HG03103 (cell line): ENCODE results near the gene GALNT1.

ENCODE experiments used
- ATAC-seq: cut with Tn5 transposase; IDR thresholded peaks from one replicate; pipeline ENCODE4 v1.9.1; 2021; ENCODE audit warnings: low read depth; ENCODE audit not compliant: unreplicated experiment

The GALNT1 gene

DNA sequence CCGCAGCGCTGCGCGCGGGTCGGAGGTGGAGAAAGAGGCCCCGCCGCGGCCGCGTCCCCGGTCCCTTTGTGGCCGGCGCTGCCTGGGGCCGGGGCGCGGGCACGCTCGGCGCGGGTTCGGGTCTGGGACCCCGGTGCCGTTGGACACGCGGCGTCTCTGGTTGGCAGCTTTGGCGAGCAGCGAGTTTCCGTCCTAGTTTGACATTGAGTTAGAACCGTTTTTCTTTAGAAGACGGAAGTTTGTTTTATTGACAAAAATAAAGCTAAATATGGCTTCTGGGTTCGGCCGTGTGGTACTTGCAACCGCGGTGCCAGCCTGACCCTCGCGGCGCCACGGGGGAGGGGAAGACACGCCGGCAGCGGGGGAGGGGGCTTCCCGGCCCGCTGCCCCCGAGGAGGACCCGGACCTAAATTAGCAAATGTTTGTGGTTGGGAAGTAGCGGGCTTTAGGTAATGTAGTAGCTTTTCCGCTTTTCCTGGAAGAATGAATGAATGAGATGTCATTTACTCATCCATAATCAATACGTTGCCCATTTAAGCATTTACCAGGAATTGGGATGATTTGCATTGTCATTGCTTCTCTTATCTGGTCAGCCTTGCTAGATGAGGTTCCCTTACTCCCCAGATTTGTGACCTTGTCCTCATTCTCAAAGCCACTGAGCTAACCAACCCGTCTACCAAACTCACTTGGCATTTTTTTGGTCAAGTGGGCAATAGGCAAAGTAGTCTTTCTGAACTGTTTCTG lies 530 bp downstream of the GALNT1 start:
- no peak for ATAC-seq

DNA sequence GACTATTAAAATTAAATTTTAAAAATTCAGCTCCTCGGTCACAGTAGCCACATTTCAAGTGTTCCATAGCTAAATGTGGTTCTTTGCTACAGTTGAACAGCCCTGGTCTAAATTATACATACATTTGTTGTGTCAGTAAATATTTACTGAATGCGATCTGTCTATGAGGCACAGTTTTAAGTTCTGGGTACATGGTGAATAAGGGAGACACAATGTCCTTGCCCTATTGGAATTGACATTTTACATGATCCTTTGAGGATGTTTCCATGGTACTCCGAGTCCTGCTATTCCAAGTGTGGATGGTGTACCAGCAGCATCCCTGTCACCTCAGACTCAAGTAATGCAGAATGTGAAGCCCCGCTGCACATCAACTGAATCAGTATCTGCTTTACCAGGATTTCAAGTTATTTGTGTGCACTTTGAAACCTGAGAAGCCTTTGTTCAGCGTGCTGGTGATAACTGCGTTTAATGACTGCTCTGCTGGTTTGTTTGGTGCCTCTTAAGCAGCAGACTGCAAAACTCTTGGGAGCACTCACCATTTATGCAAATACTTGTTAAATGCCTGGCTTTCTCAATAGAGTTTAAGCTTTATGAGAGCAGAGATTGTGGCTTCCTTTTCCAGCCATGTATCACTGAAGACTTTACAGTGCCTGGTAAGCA lies 1.5 kb downstream of the GALNT1 start:
- no peak for ATAC-seq

DNA sequence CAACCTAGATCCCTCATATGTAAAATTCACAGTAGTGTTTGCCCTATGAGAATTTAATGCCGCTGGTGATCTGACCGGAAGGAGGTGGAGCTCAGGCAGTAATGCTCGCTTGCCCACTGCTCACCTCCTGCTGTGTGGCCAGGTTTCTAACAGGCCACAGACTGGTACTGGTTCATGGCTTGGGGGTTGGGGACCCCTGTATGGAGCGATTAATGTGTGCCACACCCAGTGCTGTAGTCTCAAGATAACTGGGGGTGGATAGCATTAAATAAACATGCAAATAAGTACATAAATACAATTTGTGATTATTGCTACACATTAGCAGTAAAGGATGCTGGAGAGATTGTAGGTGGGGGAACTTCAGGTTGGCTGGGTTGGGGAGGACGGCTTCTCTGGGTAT lies 3.2 kb downstream of the GALNT1 start:
- ATAC-seq = no peak

DNA sequence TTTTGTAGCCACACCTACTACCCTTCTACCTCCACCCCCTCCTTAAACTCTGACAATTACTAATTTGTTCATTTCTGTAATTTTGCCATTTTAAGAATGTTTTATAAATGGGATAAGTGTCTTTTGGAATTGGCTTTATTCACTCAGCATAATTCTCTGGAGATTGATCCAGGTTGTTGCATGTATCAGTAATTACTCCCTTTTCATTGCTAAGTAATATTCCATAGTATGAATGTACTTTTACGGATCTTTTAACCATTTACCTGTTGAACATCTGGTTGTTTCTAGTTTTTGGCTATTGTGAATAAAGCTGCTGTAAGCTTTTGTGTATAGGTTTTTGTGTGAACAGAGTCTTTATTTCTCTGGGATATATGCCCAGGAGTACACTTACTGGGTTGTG lies 4.1 kb downstream of the GALNT1 start:
- ATAC-seq = no peak

DNA sequence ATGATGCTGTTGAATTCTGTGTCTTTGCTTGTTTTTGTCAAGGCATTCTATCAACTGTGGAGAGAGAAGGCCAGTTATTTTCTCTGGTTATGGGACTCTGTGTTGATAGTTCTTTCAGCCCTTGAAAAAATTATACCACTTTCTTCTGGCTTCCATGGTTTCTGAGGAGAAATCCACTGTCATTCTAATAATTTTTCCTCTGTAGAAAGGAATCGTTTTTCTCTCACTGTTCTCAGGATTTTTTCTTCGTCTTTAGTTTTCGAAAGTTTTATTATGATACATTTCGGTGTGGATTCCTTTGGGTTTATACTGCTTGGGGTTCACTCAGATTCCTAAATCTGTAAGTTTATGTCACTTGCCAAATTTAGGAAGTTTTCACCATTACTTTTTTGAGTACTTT lies 6.6 kb downstream of the GALNT1 start:
- ATAC-seq = no peak

DNA sequence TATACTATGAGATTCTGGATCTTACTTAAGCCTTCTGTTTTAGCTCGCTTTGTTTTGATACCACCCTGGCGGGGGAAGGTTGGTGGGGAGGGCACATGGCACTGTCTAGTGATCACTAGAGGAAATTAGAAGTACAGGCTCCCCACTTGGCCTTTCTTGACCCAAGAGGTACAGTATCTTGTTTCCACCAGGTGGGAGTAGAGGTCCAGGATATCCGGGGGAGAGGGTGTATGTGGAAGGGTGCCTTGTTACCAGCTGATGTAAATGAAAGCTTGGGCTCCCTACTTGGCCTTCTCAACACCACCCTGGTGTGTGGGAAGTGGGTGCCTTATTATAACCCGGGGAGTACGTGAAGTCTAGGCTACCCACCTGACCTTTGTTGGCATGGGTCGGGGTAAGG lies 7.5 kb downstream of the GALNT1 start:
- ATAC-seq = no peak

DNA sequence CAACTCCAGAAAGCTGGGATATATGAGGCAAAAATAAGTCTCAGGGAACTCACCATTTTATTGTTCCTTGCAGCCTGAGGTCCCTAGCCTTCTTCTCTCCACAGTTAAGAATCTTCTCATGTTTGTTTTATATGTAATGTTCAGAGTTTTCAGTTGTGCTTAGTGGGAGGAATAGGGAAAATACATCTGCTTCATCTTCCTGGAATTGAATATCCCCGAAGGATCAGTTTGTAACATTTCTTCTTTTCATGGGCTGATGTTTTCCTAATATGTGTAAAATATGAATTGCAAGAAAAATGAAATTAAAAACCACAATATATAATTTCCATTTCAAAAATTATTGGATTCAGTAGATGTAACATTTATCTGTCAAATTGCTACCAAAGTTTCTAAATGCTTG lies 8.0 kb downstream of the GALNT1 start:
- ATAC-seq = no peak

DNA sequence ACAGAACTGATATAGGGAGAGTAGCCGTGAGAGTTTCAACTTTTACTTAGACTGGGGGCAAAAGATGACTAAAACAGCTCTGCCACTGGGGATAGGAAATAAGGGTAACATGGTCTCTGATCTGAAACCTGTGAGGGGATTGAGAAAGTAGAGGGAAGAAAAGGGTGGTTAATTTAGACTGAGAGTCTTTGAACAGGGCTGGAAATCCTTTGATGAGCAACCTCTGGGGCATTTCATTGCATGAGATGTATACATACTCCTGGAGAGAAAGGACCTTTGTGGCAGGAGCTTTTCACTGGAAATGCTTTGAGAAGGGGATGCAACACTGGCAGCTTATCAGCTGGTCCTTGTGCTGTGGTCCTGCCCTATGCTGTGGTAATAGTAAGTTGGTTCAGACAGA lies 9.4 kb downstream of the GALNT1 start:
- ATAC-seq = no peak

DNA sequence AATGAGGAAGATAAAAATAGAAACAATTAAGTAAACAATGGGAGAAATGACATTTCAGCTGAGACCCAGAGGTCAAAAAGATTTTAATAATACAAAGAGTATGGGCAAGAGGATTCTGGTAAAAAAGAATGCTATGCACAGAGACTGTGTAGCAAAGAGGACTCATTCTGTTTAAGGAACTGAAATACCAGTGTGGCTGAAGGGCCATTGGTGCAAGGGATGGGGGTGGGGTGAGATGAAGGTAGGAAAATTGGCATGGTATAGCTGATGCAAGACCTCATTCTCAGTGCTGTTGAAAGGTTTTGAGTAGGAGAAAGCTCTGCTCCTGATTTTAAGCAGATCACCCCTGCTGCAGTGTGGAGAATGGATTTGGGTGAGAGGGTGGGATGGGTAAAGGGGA lies 10.8 kb downstream of the GALNT1 start:
- ATAC-seq = peak; percentile 96

DNA sequence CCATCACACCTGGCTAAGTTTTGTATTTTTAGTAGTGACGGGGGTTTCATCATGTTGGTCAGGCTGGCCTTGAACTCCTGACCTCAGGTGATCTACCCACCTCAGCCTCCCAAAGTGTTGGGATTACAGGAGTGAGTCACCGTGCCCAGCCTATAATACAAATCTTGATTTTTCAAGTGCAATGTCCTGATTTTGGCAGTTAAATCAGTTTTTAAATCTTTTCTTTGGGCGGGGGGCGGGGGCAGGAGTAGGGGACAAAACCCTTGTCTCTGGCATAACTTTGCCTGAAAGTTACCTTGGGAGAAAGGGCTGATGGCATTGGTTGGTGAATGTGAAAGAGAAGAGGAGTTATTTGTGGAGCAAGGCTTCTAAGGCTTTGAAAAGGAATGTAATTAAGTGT lies 12.3 kb downstream of the GALNT1 start:
- no peak for ATAC-seq

DNA sequence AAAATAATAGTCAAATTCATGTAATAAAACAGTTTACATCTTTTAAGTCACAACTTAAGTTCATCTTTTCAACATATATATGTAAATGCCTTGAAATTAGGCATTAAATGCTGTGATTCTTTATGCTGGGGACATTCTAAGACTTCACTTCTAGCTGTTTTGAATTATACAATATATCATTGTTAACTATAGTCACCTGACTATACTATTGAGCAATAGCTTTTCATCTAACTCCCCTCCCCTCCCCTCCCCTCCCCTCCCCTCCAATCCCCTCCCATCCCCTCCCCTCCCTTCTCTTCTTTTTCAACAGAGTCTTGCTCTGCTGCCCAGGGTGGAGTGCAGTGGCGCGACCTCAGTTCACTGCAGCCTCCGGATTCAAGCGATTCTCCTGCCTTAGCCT lies 16.2 kb downstream of the GALNT1 start:
- ATAC-seq = no peak

DNA sequence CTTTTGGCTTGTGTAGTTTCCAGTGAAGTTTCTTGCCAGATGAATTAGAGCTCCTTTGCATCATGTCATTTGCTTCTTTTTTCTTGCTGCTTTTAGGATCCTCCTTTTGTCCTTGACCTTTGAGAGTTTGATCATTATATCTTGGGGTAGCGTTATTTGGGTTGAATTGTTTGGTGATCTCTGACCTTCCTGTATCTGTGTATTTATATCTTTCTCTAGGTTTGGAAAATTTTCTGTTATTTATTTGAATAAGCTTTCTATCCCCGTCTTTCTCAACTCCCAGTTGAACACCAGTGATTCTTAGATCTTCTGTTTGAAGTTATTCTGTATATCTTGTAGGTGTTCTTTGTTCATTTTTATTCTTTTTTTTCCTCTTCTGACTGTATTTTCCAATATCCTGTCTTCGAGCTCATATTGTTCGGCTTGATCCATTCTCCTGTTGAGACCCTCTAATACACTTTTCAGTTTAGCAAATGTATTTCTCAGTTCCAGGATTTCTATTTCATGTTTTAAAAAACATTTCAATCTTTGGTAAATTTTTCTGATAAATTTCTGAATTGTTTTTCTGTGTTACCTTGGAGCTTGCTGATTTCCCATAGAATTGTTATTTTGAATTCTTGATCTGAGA lies 20.8 kb downstream of the GALNT1 start:
- ATAC-seq = no peak

DNA sequence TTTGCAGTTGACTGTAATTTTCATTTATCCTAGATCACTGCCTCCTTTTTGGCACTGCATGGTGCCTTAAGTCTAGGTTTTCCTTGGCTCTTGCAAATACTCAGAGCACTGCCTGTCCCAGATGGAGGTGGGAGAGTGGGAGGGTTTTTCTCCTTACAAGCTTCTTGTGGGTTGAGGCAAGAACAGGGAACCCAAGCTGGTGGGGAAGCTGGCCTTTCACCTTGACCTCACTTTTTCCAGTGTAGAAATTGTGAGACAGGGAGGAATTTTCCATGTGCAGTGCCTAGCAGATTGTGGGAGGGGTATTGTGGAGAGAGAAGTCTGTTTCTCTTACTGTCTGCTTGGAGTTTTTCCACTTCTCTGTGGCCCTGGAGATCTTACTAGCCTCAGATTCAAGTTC lies 21.5 kb downstream of the GALNT1 start:
- ATAC-seq = no peak

DNA sequence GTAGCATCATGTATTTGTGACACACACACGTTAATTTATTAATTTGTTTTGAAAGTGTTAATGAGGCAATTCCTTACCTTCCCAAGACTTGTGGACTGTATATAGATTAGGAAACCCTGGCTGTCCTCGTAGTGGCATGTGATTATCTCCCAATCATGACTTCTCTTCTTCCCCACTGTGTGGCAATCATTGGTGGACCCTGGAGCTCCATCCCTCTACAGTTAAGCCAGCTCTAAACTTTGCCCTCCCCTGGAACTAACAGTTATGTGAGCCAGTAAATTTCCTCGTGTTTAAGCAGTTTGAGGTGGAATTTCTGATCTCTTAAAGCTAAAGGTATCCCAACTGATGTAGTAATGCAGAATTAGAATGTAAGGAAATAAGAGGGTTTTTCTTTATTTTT lies 22.0 kb downstream of the GALNT1 start:
- ATAC-seq = no peak

DNA sequence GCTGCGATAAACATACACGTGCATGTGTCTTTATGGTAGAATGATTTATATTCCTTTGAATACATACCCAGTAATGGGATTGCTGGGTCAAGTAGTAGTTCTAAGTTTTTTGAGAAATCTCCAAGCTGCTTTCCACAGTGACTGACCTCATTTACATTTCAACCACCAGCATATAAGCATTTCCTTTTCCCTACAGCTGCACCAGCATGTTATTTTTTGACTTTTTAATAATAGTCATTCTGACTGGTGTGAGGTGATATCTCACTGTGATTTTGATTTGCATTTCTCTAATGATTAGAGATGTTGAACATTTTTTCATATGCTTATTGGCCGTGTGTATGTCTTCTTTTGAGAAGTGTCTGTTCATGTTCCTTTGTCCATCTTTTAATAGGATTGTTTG lies 22.8 kb downstream of the GALNT1 start:
- no peak for ATAC-seq

DNA sequence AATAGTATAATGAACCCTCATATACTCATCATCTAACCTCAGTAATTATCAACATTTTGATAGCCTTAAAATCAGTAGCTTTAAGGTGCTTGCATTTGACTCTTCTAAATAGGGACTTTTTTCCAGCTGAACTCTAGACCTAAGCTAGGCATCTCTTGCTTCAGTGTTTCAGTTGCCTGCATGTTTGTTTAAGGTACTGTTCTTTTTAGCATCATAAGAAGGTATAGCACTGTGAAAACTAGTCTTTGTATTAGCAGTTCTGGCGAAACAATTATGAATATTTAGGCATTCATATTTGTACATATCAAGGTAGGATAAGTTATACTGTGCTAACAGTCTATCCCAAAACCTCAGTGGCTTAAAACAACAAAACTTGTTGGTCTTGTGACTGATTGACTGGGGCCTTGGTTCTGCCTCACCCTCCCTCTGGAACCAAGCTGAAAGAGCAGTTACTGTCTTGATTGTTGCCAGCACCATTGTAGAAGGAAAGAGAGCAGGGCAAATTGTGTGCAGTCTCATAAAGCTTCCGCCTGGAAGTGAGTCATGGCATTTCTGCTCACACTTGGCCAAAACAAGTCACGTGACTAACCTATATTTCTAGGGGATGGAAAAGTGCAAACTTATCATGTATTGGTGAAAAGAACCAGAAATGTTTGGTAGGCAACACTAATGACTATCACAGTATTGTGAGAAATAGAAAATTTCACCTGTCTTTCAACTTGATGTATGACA lies 24.3 kb downstream of the GALNT1 start:
- no peak for ATAC-seq

DNA sequence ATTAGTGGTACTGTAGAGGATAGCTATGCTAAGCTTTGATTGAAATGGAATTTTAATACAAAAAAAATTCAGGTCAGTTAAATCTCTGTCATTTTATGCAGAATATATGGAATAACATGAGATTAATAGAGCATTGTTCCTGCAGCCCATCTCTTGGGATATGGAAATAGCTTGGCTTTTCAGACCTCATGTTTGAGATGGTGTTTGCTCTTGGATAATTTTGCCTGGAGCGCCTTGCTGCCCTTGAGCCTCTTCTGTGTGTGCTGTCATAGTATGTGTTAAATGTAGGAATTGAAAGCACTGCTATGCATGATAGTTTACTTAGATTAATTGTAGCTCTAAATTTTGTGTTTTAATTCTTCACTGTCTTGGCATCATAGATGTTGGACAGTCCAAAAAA lies 27.7 kb downstream of the GALNT1 start:
- ATAC-seq = no peak

DNA sequence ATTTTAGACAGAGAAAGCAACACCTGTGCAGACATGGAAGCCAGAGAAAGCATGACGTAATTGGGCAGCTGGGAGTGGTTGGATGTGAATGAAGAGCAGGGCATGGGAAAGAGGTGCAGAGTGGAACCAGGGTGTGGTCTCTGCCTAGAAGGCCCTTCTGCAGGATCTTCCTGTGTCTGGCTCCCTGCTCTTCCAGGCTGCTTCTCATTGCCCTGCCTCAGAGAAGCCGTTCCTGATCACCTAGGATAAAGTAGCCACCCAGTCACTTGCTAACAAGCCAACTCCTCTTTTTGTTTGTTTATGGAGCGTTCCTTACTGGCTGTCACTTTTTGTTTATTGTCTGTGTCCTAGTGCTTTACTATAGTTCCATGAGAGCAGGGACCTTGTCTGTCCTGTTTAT lies 28.5 kb downstream of the GALNT1 start:
- ATAC-seq = no peak

DNA sequence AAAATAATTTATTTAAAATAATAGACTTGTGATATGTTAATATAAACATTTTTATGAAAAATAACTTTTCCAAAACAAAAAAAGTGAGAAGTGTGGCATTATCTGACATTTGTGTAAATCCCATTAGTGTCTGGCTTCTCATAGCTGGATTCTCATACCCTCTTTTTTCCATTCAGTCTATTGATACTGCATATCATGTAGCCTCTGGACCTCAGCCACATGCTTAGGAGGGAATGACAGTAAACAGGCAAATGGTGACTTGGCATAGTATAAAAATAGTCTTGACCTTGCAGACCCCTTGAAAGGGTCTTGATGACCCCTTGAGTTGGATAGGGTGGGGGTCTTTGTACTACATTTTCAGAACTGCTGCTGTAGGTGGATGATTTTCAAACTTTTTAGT lies 29.2 kb downstream of the GALNT1 start:
- no peak for ATAC-seq

DNA sequence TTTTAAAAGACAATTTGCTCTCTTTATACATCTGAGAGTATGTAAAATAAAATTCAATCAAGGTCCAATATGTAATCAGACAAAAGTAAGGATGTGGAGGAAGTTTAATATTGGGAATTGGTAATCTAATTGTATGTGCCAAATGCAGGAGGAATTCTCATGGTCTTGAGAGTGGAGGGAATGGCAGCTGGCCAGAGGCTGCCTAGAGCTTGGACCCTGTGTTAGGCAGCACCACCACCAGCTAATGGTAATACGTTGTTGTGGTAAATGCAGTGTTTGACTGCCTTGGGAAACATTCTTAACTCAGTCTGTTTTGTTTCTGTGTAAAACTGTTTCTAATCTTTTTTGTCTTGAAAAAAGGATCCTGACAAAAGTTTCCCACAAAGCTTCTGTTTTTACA lies 30.0 kb downstream of the GALNT1 start:
- ATAC-seq = no peak

DNA sequence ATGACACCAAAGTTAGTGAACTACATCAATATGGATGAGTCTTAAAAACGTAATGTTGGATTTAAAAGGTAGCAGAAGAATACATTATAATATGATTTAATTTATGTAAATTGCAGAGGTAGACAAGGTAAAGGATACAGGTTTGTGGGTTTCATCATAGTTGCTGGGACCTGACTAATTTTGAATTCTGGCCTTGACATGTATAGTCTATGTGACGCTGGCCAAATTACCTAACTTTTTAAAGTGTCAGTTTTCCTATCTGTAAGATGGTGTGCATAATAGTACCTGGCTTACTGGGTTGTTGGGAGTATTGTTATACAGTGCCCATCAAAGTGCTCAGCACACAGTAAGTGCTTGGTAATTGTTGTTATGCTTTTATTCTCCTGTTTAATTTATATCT lies 34.5 kb downstream of the GALNT1 start:
- ATAC-seq = no peak
